T-cell (primary cell): ENCODE results near the gene ST8SIA4. TPM values are rescaled to one million over a fixed set of nuclear protein-coding genes. Genes with fewer than 3 reads are reported as not detected.

Source experiments
- ATAC-seq, 4 experiments: fragments of 200-7000 bp in 3 of 4; fragments of 150-1000 bp in 1 of 4; cut with Tn5 transposase; replicated peaks in 1 of 4; 1 replicate in 3 of 4; 2 replicates in 1 of 4; pipeline ENCODE4 v1.10.0; 2021; ENCODE audit warnings: moderate library complexity in 3 of 4, mild to moderate bottlenecking in 2 of 4, moderate number of reproducible peaks in 1 of 4
- CTCF ChIA-PET, 2 donors: fragments of 300-600 bp; sonication (Branson Sonifier 250); formaldehyde crosslinking; loops; one replicate each; lab custom pipeline; 2022; ENCODE audit warnings: antibody characterized with exemption in 2 of 2; lab: Charles Lee
- POLR2A ChIA-PET, 2 donors: fragments of 300-600 bp; sonication (Branson Sonifier 250); formaldehyde crosslinking; loops; one replicate each; lab custom pipeline; 2022; ENCODE audit warnings: antibody characterized with exemption in 2 of 2; lab: Charles Lee
- DNase-seq, 35 experiments: peaks; one replicate each; pipeline versions ENCODE4 v3.0.0 to v3.0.0-alpha.2; 2013 to 2023
- H3K27ac ChIP-seq: one replicate; pipeline ENCODE4 v1.5.1; 2013; ENCODE audit warnings: low read length
- H3K27me3 ChIP-seq, 2 experiments: replicated peaks in 1 of 2; 1 replicate in 1 of 2; 2 replicates in 1 of 2; pipeline versions ENCODE4 v1.6.1 to v1.7.0; 2013; ENCODE audit warnings: low read length in 1 of 2, mixed read lengths in 1 of 2; ENCODE audit not compliant: control insufficient read depth in 2 of 2, insufficient read depth in 2 of 2; ENCODE audit errors: extremely low read depth in 1 of 2
- H3K36me3 ChIP-seq, 2 donors: 1 replicate in 1 of 2; 2 replicates in 1 of 2; pipeline versions ENCODE4 v1.6.1 to v1.7.0; 2013; ENCODE audit warnings: low read length in 1 of 2; ENCODE audit not compliant: control insufficient read depth in 2 of 2, insufficient read depth in 1 of 2; ENCODE audit errors: extremely low read depth in 1 of 2
- H3K4me1 ChIP-seq, 2 experiments: 1 replicate in 1 of 2; 2 replicates in 1 of 2; pipeline versions ENCODE4 v1.6.1 to v1.7.0; 2013; ENCODE audit warnings: low read length in 2 of 2, mixed read lengths in 1 of 2; ENCODE audit not compliant: insufficient read depth in 2 of 2, control insufficient read depth in 1 of 2; ENCODE audit errors: extremely low read depth in 1 of 2
- H3K4me3 ChIP-seq, 2 donors: 1 replicate in 1 of 2; 2 replicates in 1 of 2; pipeline versions ENCODE4 v1.5.1 to v1.7.0; 2013; ENCODE audit warnings: mild to moderate bottlenecking in 2 of 2, low read length in 1 of 2, moderate library complexity in 1 of 2; ENCODE audit not compliant: control insufficient read depth in 1 of 2; ENCODE audit errors: extremely low read depth in 1 of 2
- H3K9me3 ChIP-seq: 2 replicates; pipeline ENCODE4 v1.7.0; 2013
- H3K27ac Mint-ChIP-seq, 2 donors: one replicate each; pipeline ENCODE4 v1.8.0; 2020 to 2021; ENCODE audit warnings: mild to moderate bottlenecking in 2 of 2, mixed read lengths in 2 of 2
- H3K27me3 Mint-ChIP-seq, 2 donors: one replicate each; pipeline ENCODE4 v1.8.0; 2021 to 2022; ENCODE audit warnings: mixed read lengths in 2 of 2
- H3K36me3 Mint-ChIP-seq: one replicate; pipeline ENCODE4 v1.8.0; 2021; ENCODE audit warnings: mixed read lengths
- H3K4me1 Mint-ChIP-seq, 3 donors: one replicate each; pipeline ENCODE4 v1.8.0; 2020 to 2022; ENCODE audit warnings: mixed read lengths in 3 of 3, mild to moderate bottlenecking in 1 of 3
- H3K4me3 Mint-ChIP-seq, 3 donors: one replicate each; pipeline ENCODE4 v1.8.0; 2020 to 2022; ENCODE audit warnings: mild to moderate bottlenecking in 3 of 3, mixed read lengths in 3 of 3, moderate library complexity in 3 of 3
- H3K9me3 Mint-ChIP-seq, 3 donors: one replicate each; pipeline ENCODE4 v1.8.0; 2020 to 2022; ENCODE audit warnings: mixed read lengths in 3 of 3
- WGBS: methylation state at CpG from one replicate; pipeline ENCODE4 v1.1.5; 2013; ENCODE audit warnings: missing lambda C conversion rate; ENCODE audit not compliant: insufficient coverage; 5-methylcytosine and 5-hydroxymethylcytosine counted together
- total RNA-seq, 35 experiments: library from RNA in 6 of 35; stranded (reverse) in 6 of 35; fragments of 120-200 nt in 1 of 35; gene quantifications; one replicate each; pipeline versions ENCODE4 v1.2.1 to v1.2.4 and lab custom pipeline; 2013 to 2026

ST8SIA4 gene
- total RNA-seq, 5 donors from 2014 or later (not counting 1 experiment from before 2014, with no cell fraction given): 27.0 to 36.9 (median 28.8) TPM

- Mint-ChIP-seq H3K36me3 (peaks cover 24% of the 10 kb centered on the region), H3K9me3 (no peaks in the 10 kb centered on the region), H3K4me1 (peaks cover 65 to 72% (median 66%) of the 10 kb centered on the region in 3 donors), H3K27ac (peak overlapping the region; percentile 88 to 90), H3K4me3 (peak overlapping the region; percentile 64 to 70 (median 68)), H3K27me3 (no peaks in the 10 kb centered on the region)
- ATAC-seq: peak; percentile 84 to 97 (median 93)
- ChIA-PET CTCF (interaction anchor here in 1 of 2 donors (5.1 kb wide), 1 partner anchor 12 kb away, joined by 49 read pairs; the partner anchor contains the start of gene ST8SIA4), POLR2A (interaction anchor here in 1 of 2 donors (4.8 kb wide), 1 partner anchor 13 kb away, joined by 56 read pairs; the partner anchor contains the start of gene ST8SIA4)
- H3K36me3 ChIP-seq: peaks cover 0 to 9% of the 10 kb centered on the region in 2 donors
- DNase-seq: peak in 4 of 35 experiments; percentile 5 to 65 (median 10)
- WGBS: no CpG with 5 or more reads among the region's 4 CpGs
- H3K27ac ChIP-seq: peak overlapping the region; percentile 62
- no peaks in the 10 kb centered on the region for H3K27me3 ChIP-seq
- peaks cover 2 to 52% of the 10 kb centered on the region in 2 experiments for H3K4me1 ChIP-seq
- H3K4me3 ChIP-seq: no peak overlapping the region
- H3K9me3 ChIP-seq: no peaks in the 10 kb centered on the region
Observed at GRCh38 chr5:100889165-100889743, 13.8 kb downstream of the ST8SIA4 start.

DNA sequence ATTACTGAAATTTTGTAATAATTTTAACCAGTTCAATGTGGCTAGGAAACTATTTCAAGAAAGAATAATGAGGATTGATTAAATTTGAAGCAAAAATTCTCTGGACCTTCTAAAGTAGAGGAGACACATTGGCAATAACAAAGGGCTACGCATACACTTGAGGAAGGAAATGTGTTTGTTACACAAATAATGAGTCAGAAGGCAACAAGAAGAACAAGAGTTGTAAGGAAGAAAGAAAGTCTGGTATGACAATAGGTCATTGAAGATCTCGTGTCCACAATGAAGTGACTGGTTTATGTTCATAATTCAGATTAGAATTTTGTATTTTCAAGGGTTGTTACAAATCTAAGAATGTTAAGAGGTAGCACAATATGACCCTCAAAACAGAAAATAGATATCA is 25.8 kb downstream of the ST8SIA4 start:
- Histone ChIP-seq H3K27me3 (no peaks in the 10 kb centered on the region), H3K4me1 (peaks cover 2 to 3% of the 10 kb centered on the region in 2 experiments), H3K4me3 (no peak overlapping the region), H3K36me3 (peaks cover 6 to 15% of the 10 kb centered on the region in 2 donors), H3K9me3 (no peaks in the 10 kb centered on the region), H3K27ac (no peak overlapping the region)
- ChIA-PET POLR2A (no interaction called here), CTCF (no interaction called here)
- Mint-ChIP-seq H3K4me1 (peaks cover 47 to 56% (median 47%) of the 10 kb centered on the region in 3 donors), H3K27ac (no peak overlapping the region), H3K36me3 (peaks cover 55% of the 10 kb centered on the region), H3K4me3 (no peak overlapping the region), H3K27me3 (no peaks in the 10 kb centered on the region), H3K9me3 (peaks cover 0 to 3% (median 0%) of the 10 kb centered on the region in 3 donors)
- DNase-seq (no peak), ATAC-seq (no peak)
- 60% methylated on average over 1 of the region's 2 CpGs for WGBS

DNA sequence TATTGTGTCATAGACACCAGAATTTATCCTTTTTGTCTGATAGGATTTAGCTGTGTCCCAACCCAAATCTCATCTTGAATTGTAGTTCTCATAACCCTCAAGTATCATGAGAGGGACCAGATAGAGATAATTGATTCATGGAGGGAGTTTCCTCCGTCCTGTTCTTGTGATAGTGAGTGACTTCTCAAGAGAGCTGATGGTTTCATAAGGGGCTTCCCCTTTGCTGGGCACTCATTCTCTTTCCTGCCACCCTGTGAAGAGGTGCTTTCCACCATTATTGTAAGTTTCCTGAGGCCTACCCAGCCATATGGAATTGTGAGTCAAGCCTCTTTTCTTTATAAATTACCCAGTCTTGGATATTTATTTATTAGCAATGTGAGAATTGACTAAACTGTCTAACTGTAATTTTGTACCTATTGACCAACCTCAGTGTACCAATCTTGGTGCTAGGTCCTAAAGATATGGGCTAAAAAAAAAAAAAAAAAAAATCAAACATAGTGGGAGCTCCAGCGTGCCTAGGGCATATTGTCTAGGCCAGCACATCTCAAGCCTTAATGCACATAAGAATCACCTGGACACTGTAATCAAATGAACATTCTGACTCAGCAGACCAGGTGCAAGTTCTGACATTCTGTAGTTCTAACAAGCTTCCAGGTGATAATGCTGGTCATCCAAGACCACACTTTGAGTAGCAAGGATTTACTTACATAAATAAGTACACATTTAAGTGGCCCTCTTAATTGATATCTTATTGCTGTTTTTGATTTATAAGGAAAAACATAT is 30.5 kb downstream of the ST8SIA4 start:
- no peaks in the 10 kb centered on the region for H3K27me3 ChIP-seq
- Mint-ChIP-seq H3K4me3 (no peak overlapping the region), H3K27me3 (no peaks in the 10 kb centered on the region), H3K36me3 (peaks cover 51% of the 10 kb centered on the region), H3K4me1 (peaks cover 34 to 49% (median 47%) of the 10 kb centered on the region in 3 donors), H3K9me3 (no peaks in the 10 kb centered on the region), H3K27ac (peak overlapping the region; percentile 16 to 53)
- DNase-seq (peak in 1 of 35 experiments; percentile 37), ATAC-seq (peak in 1 of 4 experiments; percentile 34)
- peaks cover 2 to 3% of the 10 kb centered on the region in 2 experiments for H3K4me1 ChIP-seq
- peaks cover 0 to 15% of the 10 kb centered on the region in 2 donors for H3K36me3 ChIP-seq
- H3K27ac ChIP-seq: no peak overlapping the region
- H3K9me3 ChIP-seq: no peaks in the 10 kb centered on the region
- no peak overlapping the region for H3K4me3 ChIP-seq
- POLR2A ChIA-PET: interaction anchor here in 1 of 2 donors (0.6 to 0.9 kb wide), 3 partner anchors 21 to 31 kb away, joined by 3 to 4 read pairs (median 3); partner anchors contain the start of gene ST8SIA4
- CTCF ChIA-PET: interaction anchor here in 1 of 2 donors (0.6 to 0.9 kb wide), 2 partner anchors 28 to 63 kb away, joined by 3 to 6 read pairs; no protein-coding TSS in a partner anchor
- 83% methylated on average over 1 of the region's 2 CpGs for WGBS

GRCh38 chr5:100867039-100867562 is 36.0 kb downstream of the ST8SIA4 start:
- ATAC-seq (no peak), DNase-seq (no peak)
- Histone ChIP-seq H3K4me3 (no peak overlapping the region), H3K36me3 (peaks cover 0 to 14% of the 10 kb centered on the region in 2 donors), H3K4me1 (no peaks in the 10 kb centered on the region), H3K27me3 (no peaks in the 10 kb centered on the region), H3K27ac (no peak overlapping the region), H3K9me3 (no peaks in the 10 kb centered on the region)
- H3K36me3 Mint-ChIP-seq: peaks cover 39% of the 10 kb centered on the region
- H3K27me3 Mint-ChIP-seq: no peaks in the 10 kb centered on the region
- H3K4me1 Mint-ChIP-seq: peaks cover 29 to 33% (median 33%) of the 10 kb centered on the region in 3 donors
- H3K9me3 Mint-ChIP-seq: peaks cover 0 to 4% (median 0%) of the 10 kb centered on the region in 3 donors
- no peak overlapping the region for H3K4me3 Mint-ChIP-seq
- ChIA-PET POLR2A (no interaction called here), CTCF (no interaction called here)
- no peak overlapping the region for H3K27ac Mint-ChIP-seq
- WGBS: 63% methylated on average over 1 of the region's 3 CpGs

GRCh38 chr5:100864931-100865330 is 38.2 kb downstream of the ST8SIA4 start:
- DNase-seq (no peak), ATAC-seq (no peak)
- H3K27ac Mint-ChIP-seq: peak overlapping the region in 1 of 2 donors; percentile 62
- Histone ChIP-seq H3K36me3 (peaks cover 0 to 12% of the 10 kb centered on the region in 2 donors), H3K4me3 (no peak overlapping the region), H3K27me3 (no peaks in the 10 kb centered on the region), H3K27ac (no peak overlapping the region), H3K4me1 (no peaks in the 10 kb centered on the region), H3K9me3 (no peaks in the 10 kb centered on the region)
- no peaks in the 10 kb centered on the region for H3K27me3 Mint-ChIP-seq
- peaks cover 42 to 48% (median 48%) of the 10 kb centered on the region in 3 donors for H3K4me1 Mint-ChIP-seq
- WGBS: 80% methylated on average over 1 of the region's 2 CpGs
- ChIA-PET CTCF (no interaction called here), POLR2A (no interaction called here)
- H3K36me3 Mint-ChIP-seq: peaks cover 40% of the 10 kb centered on the region
- no peak overlapping the region for H3K4me3 Mint-ChIP-seq
- H3K9me3 Mint-ChIP-seq: peaks cover 0 to 4% (median 0%) of the 10 kb centered on the region in 3 donors

DNA sequence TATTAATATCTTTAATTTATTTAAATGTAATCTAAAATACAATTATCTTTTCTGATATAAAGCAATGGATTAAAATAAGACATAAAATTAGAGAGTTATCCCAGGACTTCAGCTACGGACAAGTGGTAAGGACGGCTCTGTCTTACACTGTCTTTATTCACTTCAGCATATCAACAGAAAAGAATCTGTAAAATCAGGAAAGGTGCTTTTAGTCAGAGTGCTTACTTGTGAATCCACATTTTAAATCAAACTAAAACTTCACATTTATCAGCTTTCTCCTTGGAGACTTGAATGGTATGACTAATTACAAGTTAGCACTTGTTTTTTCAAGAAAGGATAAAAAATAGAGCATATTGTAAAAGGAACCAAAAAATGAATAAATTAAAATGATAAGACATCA is 39.3 kb downstream of the ST8SIA4 start:
- no peak overlapping the region for H3K4me3 ChIP-seq
- DNase-seq: no peak
- H3K4me3 Mint-ChIP-seq: no peak overlapping the region
- no peaks in the 10 kb centered on the region for H3K4me1 ChIP-seq
- no peak for ATAC-seq
- CTCF ChIA-PET: no interaction called here
- POLR2A ChIA-PET: no interaction called here
- H3K27ac ChIP-seq: no peak overlapping the region
- no peak overlapping the region for H3K27ac Mint-ChIP-seq
- peaks cover 0 to 4% (median 0%) of the 10 kb centered on the region in 3 donors for H3K9me3 Mint-ChIP-seq
- peaks cover 46 to 54% (median 49%) of the 10 kb centered on the region in 3 donors for H3K4me1 Mint-ChIP-seq
- no peaks in the 10 kb centered on the region for H3K9me3 ChIP-seq
- H3K27me3 ChIP-seq: no peaks in the 10 kb centered on the region
- no CpG with 5 or more reads among the region's 2 CpGs for WGBS
- peaks cover 0 to 8% of the 10 kb centered on the region in 2 donors for H3K36me3 ChIP-seq
- H3K36me3 Mint-ChIP-seq: peaks cover 41% of the 10 kb centered on the region
- H3K27me3 Mint-ChIP-seq: no peaks in the 10 kb centered on the region
